ENCODE measurements around the gene ZNF738.

DNA sequence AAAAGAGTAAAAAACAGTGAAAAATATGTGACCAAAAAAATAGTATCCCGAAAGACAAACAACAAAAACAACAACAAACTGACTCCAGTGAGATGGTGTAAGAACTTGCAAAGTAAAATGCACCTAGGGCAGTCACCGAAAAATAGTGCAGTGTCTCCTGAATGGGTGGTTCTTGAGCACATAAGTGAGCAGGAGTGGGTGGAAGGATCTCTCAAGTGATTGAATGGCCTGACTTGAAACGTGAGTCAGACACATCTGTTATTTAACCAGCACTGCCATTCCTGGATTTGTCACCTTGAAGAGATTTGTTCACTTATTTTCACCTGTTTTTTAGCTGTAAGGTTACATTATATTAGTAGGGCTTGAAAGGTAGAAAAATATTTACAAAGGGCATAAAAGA, 3.5 kb downstream of the ZNF738 start:
- TF ChIP-seq YY1 (IDR thresholded peaks at IDR 0.05; ENCODE audit: insufficient read depth, insufficient replicate concordance, low read depth, low read length), result no peak
- no peak for TF ChIP-seq CTCF (CRISPR knock-in tag; IDR thresholded peaks at IDR 0.05)
- no peak for TF ChIP-seq DMAP1 (CRISPR knock-in tag; IDR thresholded peaks at IDR 0.05)
- TF ChIP-seq, protein P1, sequence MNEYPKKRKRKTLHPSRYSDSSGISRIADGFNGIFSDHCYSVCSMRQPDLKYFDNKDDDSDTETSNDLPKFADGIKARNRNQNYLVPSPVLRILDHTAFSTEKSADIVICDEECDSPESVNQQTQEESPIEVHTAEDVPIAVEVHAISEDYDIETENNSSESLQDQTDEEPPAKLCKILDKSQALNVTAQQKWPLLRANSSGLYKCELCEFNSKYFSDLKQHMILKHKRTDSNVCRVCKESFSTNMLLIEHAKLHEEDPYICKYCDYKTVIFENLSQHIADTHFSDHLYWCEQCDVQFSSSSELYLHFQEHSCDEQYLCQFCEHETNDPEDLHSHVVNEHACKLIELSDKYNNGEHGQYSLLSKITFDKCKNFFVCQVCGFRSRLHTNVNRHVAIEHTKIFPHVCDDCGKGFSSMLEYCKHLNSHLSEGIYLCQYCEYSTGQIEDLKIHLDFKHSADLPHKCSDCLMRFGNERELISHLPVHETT (CRISPR knock-in tag; conservative IDR thresholded peaks at IDR 0.05), result no peak
- no peak for TF ChIP-seq POLR2AphosphoS5 (IDR thresholded peaks at IDR 0.05; ENCODE audit: low read depth, low read length)

Measured in HepG2 (cell line).